WTC11 (cell line): Measurements from ENCODE around the gene PALB2. TPM values are rescaled to one million over a fixed set of nuclear protein-coding genes. Genes with fewer than 3 reads are reported as not detected.

Experiments used
- ATAC-seq: fragments of 200-7000 bp; cut with Tn5 transposase; 2 replicates; pipeline ENCODE4 v1.10.0; 2021; ENCODE audit warnings: mild to moderate bottlenecking, moderate library complexity
- CTCF ChIA-PET: fragments of 300-600 bp; sonication (Branson Sonifier 250); formaldehyde crosslinking; loops from one replicate; lab custom pipeline; 2021; ENCODE audit warnings: antibody characterized with exemption; lab: Charles Lee
- POLR2A ChIA-PET: fragments of 350-600 bp; sonication (Branson Sonifier 250); formaldehyde crosslinking; loops from one replicate; lab custom pipeline; 2021; ENCODE audit warnings: antibody characterized with exemption; lab: Charles Lee
- DNase-seq: peaks from one replicate; pipeline ENCODE4 v3.0.0; 2021; ENCODE audit warnings: low spot score
- H3K27ac Mint-ChIP-seq: 2 replicates; pipeline ENCODE4 v1.8.0; 2021; ENCODE audit warnings: mixed read lengths
- H3K27me3 Mint-ChIP-seq: 2 replicates; pipeline ENCODE4 v1.8.0; 2021; ENCODE audit warnings: low read depth, mild to moderate bottlenecking, moderate library complexity, mixed read lengths
- H3K36me3 Mint-ChIP-seq: 2 replicates; pipeline ENCODE4 v1.8.0; 2021; ENCODE audit warnings: mixed read lengths
- H3K4me1 Mint-ChIP-seq: 2 replicates; pipeline ENCODE4 v1.8.0; 2022; ENCODE audit warnings: mixed read lengths
- H3K4me3 Mint-ChIP-seq: 2 replicates; pipeline ENCODE4 v1.8.0; 2021; ENCODE audit warnings: mild to moderate bottlenecking, moderate library complexity, mixed read lengths
- H3K9me3 Mint-ChIP-seq: 2 replicates; pipeline ENCODE4 v1.8.0; 2021; ENCODE audit warnings: mixed read lengths
- AFF4 ChIP-seq: sonication (generic); formaldehyde crosslinking; IDR thresholded peaks from 2 replicates; pipeline ENCODE4 v1.8.1; 2023; ENCODE audit warnings: mild to moderate bottlenecking, missing genetic modification reagents, borderline replicate concordance
- ARID4B ChIP-seq: sonication (generic); formaldehyde crosslinking; IDR thresholded peaks from 2 replicates; pipeline ENCODE4 v1.8.0; 2023; ENCODE audit warnings: missing genetic modification reagents, mild to moderate bottlenecking, borderline replicate concordance
- CDX4 ChIP-seq: fragments of 250-450 bp; sonication (Bioruptor Pico); IDR thresholded peaks from 2 replicates; pipeline ENCODE4 v1.9.0; 2021; ENCODE audit warnings: moderate library complexity, mild to moderate bottlenecking, inconsistent platforms, borderline replicate concordance
- EMX1 ChIP-seq: fragments of 250-450 bp; sonication (Bioruptor Pico); IDR thresholded peaks from 2 replicates; pipeline ENCODE4 v1.8.0; 2021; ENCODE audit warnings: mild to moderate bottlenecking
- SMAD4 ChIP-seq: sonication (generic); formaldehyde crosslinking; IDR thresholded peaks from 2 replicates; pipeline ENCODE4 v1.8.0; 2022; ENCODE audit warnings: mild to moderate bottlenecking, missing genetic modification reagents
- SOX15 ChIP-seq: fragments of 250-450 bp; sonication (Bioruptor Pico); IDR thresholded peaks from 2 replicates; pipeline ENCODE4 v1.9.0; 2021; ENCODE audit warnings: mild to moderate bottlenecking
- SP1 ChIP-seq: sonication (generic); formaldehyde crosslinking; conservative IDR thresholded peaks from 2 replicates; pipeline ENCODE4 v1.8.1; 2022; ENCODE audit warnings: missing genetic modification reagents
- TEAD1 ChIP-seq: sonication (generic); formaldehyde crosslinking; IDR thresholded peaks from 2 replicates; pipeline ENCODE4 v1.8.0; 2022; ENCODE audit warnings: mild to moderate bottlenecking, missing genetic modification reagents
- TEAD4 ChIP-seq: sonication (generic); formaldehyde crosslinking; IDR thresholded peaks from 2 replicates; pipeline ENCODE4 v1.8.0; 2022; ENCODE audit warnings: mild to moderate bottlenecking, missing genetic modification reagents
- USF2 ChIP-seq: sonication (generic); formaldehyde crosslinking; IDR thresholded peaks from 2 replicates; pipeline ENCODE4 v1.8.1; 2023; ENCODE audit warnings: mild to moderate bottlenecking, missing genetic modification reagents, moderate library complexity
- ZNF671 ChIP-seq: fragments of 250-450 bp; sonication (Bioruptor Pico); IDR thresholded peaks from 2 replicates; pipeline ENCODE4 v1.8.0; 2021; ENCODE audit warnings: mild to moderate bottlenecking
- total RNA-seq: library from RNA; stranded (reverse); gene quantifications from 3 replicates; pipeline ENCODE4 v1.2.3, GENCODE V29; 2021

PALB2 gene
- total RNA-seq, 1 experiment from 2014 or later, result 32.1 TPM

GRCh38 chr16:23650674-23651416 lies 9.7 kb upstream of the PALB2 start:
- TF ChIP-seq USF2 (CRISPR knock-in tag) (no peak), SOX15 (CRISPR knock-in tag) (no peak), AFF4 (CRISPR knock-in tag) (no peak), ZNF671 (CRISPR knock-in tag) (no peak), EMX1 (CRISPR knock-in tag) (no peak), SMAD4 (no peak), TEAD4 (CRISPR knock-in tag) (no peak), SP1 (no peak), CDX4 (CRISPR knock-in tag) (no peak)
- no peaks in the 10 kb centered on the region for H3K27me3 Mint-ChIP-seq
- H3K4me3 Mint-ChIP-seq, result no peak overlapping the region
- CTCF ChIA-PET, result interaction anchor here (1.5 kb wide), 1 partner anchor 77 kb away, joined by 3 read pairs; no protein-coding TSS in a partner anchor
- no peaks in the 10 kb centered on the region for H3K4me1 Mint-ChIP-seq
- POLR2A ChIA-PET, result no interaction called here
- no peaks in the 10 kb centered on the region for H3K9me3 Mint-ChIP-seq
- ATAC-seq, result no peak
- peaks cover 21% of the 10 kb centered on the region for H3K36me3 Mint-ChIP-seq
- peak overlapping the region; percentile 55 for H3K27ac Mint-ChIP-seq
- DNase-seq, result no peak

GRCh38 chr16:23642246-23642774 lies 1.2 kb upstream of the PALB2 start:
- Mint-ChIP-seq H3K36me3 (peaks cover 31% of the 10 kb centered on the region), H3K27me3 (no peaks in the 10 kb centered on the region; the same call in 1 of the 2 replicates), H3K4me1 (peaks cover 13% of the 10 kb centered on the region), H3K27ac (peak overlapping the region; percentile 97), H3K4me3 (peak overlapping the region; percentile 98), H3K9me3 (no peaks in the 10 kb centered on the region)
- DNase-seq (no peak), ATAC-seq (no peak)
- ChIA-PET CTCF (interaction anchor here (1.2 to 1.5 kb wide), 2 partner anchors 36 to 85 kb away, joined by 3 to 6 read pairs; partner anchors contain the start of genes PLK1 and UBFD1), POLR2A (interaction anchor here (1.9 kb wide), 1 partner anchor 36 kb away, joined by 10 read pairs; the partner anchor contains the start of gene PLK1)
- TF ChIP-seq ARID4B (CRISPR knock-in tag), result no peak
- TF ChIP-seq TEAD1 (CRISPR knock-in tag), result no peak
